Lung (tissue), 12 donors: ENCODE measurements around the gene ODAD3. TPM values are rescaled to one million over a fixed set of nuclear protein-coding genes. Genes with fewer than 3 reads are reported as not detected.

Experiments used
- ATAC-seq: fragments of 200-7000 bp; cut with Tn5 transposase; one replicate; pipeline ENCODE4 v1.9.1; 2020; ENCODE audit warnings: moderate number of reproducible peaks; ENCODE audit not compliant: insufficient read depth, low FRiP score
- DNase-seq, 3 donors: peaks; one replicate each; pipeline ENCODE4 v3.0.0-alpha.2; 2013 to 2017
- H3K27ac ChIP-seq, 2 donors: one replicate each; pipeline ENCODE4 v1.5.1; 2013; ENCODE audit warnings: mild to moderate bottlenecking in 2 of 2, moderate library complexity in 2 of 2, control low read depth in 1 of 2, inconsistent platforms in 1 of 2, low read depth in 1 of 2, low read length in 1 of 2
- H3K27me3 ChIP-seq, 3 donors: one replicate each; pipeline ENCODE4 v1.5.1; 2013; ENCODE audit warnings: low read length in 2 of 3; ENCODE audit not compliant: control insufficient read depth in 3 of 3, insufficient read depth in 3 of 3
- H3K36me3 ChIP-seq, 4 donors: one replicate each; pipeline ENCODE4 v1.5.1; 2013; ENCODE audit warnings: low read length in 4 of 4, mild to moderate bottlenecking in 1 of 4, moderate library complexity in 1 of 4; ENCODE audit not compliant: control insufficient read depth in 4 of 4, insufficient read depth in 4 of 4
- H3K4me1 ChIP-seq, 5 donors: one replicate each; pipeline ENCODE4 v1.5.1; 2013; ENCODE audit warnings: low read length in 5 of 5, mild to moderate bottlenecking in 2 of 5, moderate library complexity in 1 of 5; ENCODE audit not compliant: control insufficient read depth in 5 of 5, insufficient read depth in 5 of 5
- H3K4me3 ChIP-seq: one replicate; pipeline ENCODE4 v1.5.1; 2013; ENCODE audit warnings: mild to moderate bottlenecking, control low read depth, moderate library complexity
- H3K9ac ChIP-seq, 2 donors: one replicate each; pipeline ENCODE4 v1.5.1; 2013; ENCODE audit warnings: low read length in 2 of 2, control low read depth in 1 of 2; ENCODE audit not compliant: insufficient read depth in 1 of 2
- H3K9me3 ChIP-seq, 4 donors: one replicate each; pipeline ENCODE4 v1.5.1; 2013; ENCODE audit warnings: low read length in 3 of 4, mild to moderate bottlenecking in 1 of 4, moderate library complexity in 1 of 4; ENCODE audit not compliant: control insufficient read depth in 4 of 4, insufficient read depth in 3 of 4
- WGBS, 2 donors: extraction: QIAGEN DNeasy Blood & Tissue Kit; methylation state at CpG; one replicate each; pipeline ENCODE4 v1.1.7; 2013; 5-methylcytosine and 5-hydroxymethylcytosine counted together
- polyA plus RNA-seq, 2 donors: library from polyadenylated mRNA; stranded (reverse); fragments of 200-250 nt; gene quantifications; one replicate each; pipeline ENCODE4 v1.2.1, GENCODE V29; 2013
- total RNA-seq, 2 donors: library from RNA; depleted of rRNA in 1 of 2; stranded (reverse); fragments of >200 nt in 1 of 2; gene quantifications; one replicate each; pipeline ENCODE4 v1.2.1, GENCODE V29; 2014 to 2021
- TF ChIP-seq, protein P1 (sequence below): IDR thresholded peaks from 2 replicates; pipeline ENCODE4 v1.5.1; 2012; ENCODE audit warnings: mild to moderate bottlenecking; ENCODE audit errors: control extremely low read depth, extremely low read depth
- donor health status: control.
- donor health status: control.
- donor health status: Bipolar disorder and iron deficiency.
- donor health status: healthy.
- donor health status: DM: yes; HTN: yes; CAD: no.

Gene ODAD3
- total and polyA plus RNA-seq, 4 donors: 2.0 to 9.8 (median 4.2) TPM

DNA sequence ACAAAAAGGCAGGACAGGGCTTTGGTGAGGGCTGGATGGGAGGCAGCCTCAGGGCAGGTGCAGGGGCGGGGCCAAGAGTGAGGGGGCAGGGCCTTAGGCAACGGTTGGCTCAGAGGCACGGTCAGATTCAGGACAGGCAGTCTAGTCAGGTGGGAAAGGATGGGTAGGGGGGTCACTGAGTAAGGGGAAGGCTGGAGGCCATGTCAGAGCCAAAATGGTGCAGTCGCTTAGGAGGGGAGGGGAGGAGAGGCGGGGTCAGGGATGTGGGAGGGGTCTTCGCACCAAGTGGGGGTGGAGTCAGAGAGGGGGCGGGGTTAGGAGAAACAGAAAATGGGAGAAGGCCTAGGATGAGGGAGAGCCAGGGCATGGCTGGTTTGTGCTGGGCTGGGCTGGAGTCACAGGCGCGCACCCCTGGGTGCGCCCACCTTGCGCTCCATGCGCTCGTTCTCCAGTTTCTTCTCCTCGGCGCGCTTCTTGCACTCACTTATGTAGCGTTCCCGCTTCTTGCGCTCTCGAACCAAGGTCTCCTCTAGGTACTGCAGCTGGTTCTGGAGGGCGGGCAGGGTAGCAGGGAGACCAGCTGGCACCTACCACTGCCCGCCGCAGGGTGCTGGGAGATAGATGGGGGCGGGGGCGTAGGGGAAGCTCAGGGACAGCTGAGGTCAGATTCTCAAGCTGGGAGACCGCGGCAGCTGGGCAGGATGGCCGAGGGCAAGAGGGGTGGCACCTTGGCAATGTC is 9.0 kb downstream of the ODAD3 start:
- peaks cover 0 to 2% (median 0%) of the 10 kb centered on the region in 4 donors for H3K9me3 ChIP-seq
- TF ChIP-seq, protein P1, sequence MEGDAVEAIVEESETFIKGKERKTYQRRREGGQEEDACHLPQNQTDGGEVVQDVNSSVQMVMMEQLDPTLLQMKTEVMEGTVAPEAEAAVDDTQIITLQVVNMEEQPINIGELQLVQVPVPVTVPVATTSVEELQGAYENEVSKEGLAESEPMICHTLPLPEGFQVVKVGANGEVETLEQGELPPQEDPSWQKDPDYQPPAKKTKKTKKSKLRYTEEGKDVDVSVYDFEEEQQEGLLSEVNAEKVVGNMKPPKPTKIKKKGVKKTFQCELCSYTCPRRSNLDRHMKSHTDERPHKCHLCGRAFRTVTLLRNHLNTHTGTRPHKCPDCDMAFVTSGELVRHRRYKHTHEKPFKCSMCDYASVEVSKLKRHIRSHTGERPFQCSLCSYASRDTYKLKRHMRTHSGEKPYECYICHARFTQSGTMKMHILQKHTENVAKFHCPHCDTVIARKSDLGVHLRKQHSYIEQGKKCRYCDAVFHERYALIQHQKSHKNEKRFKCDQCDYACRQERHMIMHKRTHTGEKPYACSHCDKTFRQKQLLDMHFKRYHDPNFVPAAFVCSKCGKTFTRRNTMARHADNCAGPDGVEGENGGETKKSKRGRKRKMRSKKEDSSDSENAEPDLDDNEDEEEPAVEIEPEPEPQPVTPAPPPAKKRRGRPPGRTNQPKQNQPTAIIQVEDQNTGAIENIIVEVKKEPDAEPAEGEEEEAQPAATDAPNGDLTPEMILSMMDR: no peak
- peaks cover 0 to 13% (median 5%) of the 10 kb centered on the region in 5 donors for H3K4me1 ChIP-seq
- H3K27ac ChIP-seq: no peak overlapping the region
- ATAC-seq: no peak
- no peak overlapping the region for H3K4me3 ChIP-seq
- no peaks in the 10 kb centered on the region for H3K36me3 ChIP-seq
- DNase-seq: no peak
- 92 to 93% methylated on average over 27 to 28 of the region's 28 CpGs for WGBS, 2 donors
- no peak overlapping the region for H3K9ac ChIP-seq
- H3K27me3 ChIP-seq: peaks cover 0 to 35% (median 21%) of the 10 kb centered on the region in 3 donors

DNA sequence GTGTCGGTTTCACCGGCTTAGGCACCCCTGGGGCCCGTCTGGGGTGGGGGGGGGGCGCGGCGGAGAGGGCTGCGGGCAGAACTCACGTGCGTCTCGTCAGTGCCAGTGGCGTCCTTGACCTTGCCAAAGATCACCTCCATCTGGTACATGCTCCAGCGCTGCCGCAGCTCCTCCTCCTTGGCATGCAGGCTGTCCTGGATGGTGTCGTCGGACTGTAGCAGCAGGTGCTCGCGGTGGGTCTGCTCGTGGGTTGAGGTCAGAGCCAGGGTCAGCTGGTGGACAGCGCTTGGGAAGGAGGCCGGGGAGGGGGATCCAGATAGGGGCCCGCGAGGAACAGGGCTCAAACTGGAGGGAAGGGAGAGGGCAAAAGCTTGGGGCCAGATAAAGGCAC is 11.1 kb downstream of the ODAD3 start:
- DNase-seq (no peak), ATAC-seq (no peak)
- no peaks in the 10 kb centered on the region for H3K36me3 ChIP-seq
- H3K4me1 ChIP-seq: peaks cover 0 to 21% (median 10%) of the 10 kb centered on the region in 5 donors
- peaks cover 0 to 47% (median 36%) of the 10 kb centered on the region in 3 donors for H3K27me3 ChIP-seq
- no peak overlapping the region for H3K27ac ChIP-seq
- TF ChIP-seq, protein P1: no peak
- WGBS, 2 donors: 15 to 25% methylated on average over 15 to 22 of the region's 22 CpGs
- peaks cover 0 to 2% (median 0%) of the 10 kb centered on the region in 4 donors for H3K9me3 ChIP-seq
- H3K4me3 ChIP-seq: no peak overlapping the region
- H3K9ac ChIP-seq: no peak overlapping the region

DNA sequence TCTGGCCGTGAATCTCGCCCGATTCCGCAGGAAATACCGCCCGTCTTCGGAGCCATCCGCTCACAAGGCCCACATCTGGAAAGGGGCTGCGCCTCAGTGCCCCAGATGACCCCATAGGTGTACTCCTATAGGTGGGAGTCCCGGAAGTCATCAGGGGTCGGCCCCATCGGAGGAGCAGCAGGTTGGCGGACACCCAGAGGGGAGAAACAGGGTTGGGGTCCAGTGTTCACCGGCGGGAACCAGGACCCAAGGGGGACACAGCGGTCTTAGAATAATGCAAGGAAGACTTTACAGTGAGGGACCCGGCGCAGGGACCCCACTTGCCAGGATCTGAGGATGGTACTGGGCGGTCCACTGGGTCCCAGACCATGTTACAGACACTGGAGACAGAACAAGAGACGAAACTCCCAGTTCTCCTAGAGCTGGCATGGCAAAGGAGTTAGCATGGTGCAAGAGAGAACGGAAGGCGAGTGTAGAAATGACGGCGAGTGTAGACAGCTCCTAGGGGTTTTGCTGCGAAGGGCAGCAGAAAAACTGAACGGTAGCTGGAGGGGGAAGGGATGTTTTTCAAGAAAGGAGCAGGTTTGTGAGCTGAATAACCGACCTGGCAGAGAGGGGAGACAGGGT is 11.6 kb downstream of the ODAD3 start:
- 32 to 40% methylated on average over 27 of the region's 27 CpGs for WGBS, 2 donors
- ATAC-seq (no peak), DNase-seq (no peak)
- Histone ChIP-seq H3K36me3 (no peaks in the 10 kb centered on the region), H3K27me3 (peaks cover 0 to 49% (median 38%) of the 10 kb centered on the region in 3 donors), H3K4me1 (peaks cover 0 to 21% (median 10%) of the 10 kb centered on the region in 5 donors), H3K9ac (no peak overlapping the region), H3K27ac (no peak overlapping the region), H3K4me3 (no peak overlapping the region), H3K9me3 (peaks cover 0 to 2% (median 0%) of the 10 kb centered on the region in 4 donors)
- TF ChIP-seq, protein P1: no peak
